OCI-LY1 (cell line): ENCODE results near the gene PTPRM.

Experiments
- H2AFZ ChIP-seq: fragments of 200-600 bp; sonication (generic), shearing (Covaris generic); 2 replicates; pipeline ENCODE4 v1.6.0; 2014; ENCODE audit warnings: antibody characterized with exemption, mild to moderate bottlenecking, low read length
- H3F3A ChIP-seq: fragments of 200-600 bp; sonication (generic), shearing (Covaris generic); 2 replicates; pipeline ENCODE4 v1.6.0; 2014; ENCODE audit warnings: mild to moderate bottlenecking, antibody characterized with exemption, low read length, moderate library complexity; ENCODE audit not compliant: insufficient read depth
- H3K27ac ChIP-seq: fragments of 200-600 bp; sonication (generic); 2 replicates; pipeline ENCODE4 v1.5.1; 2014; ENCODE audit warnings: low read length, mixed run types, mild to moderate bottlenecking, low read depth; ENCODE audit not compliant: poor library complexity, severe bottlenecking
- H3K27me3 ChIP-seq: fragments of 200-600 bp; sonication (generic); 2 replicates; pipeline ENCODE4 v1.6.0; 2014; ENCODE audit warnings: antibody characterized with exemption, mild to moderate bottlenecking, low read length, moderate library complexity; ENCODE audit not compliant: insufficient read depth
- H3K36me3 ChIP-seq: fragments of 200-600 bp; sonication (generic); 2 replicates; pipeline ENCODE4 v1.6.1; 2014; ENCODE audit warnings: mild to moderate bottlenecking, antibody characterized with exemption, low read length, moderate library complexity, mixed read lengths; ENCODE audit not compliant: insufficient read depth
- H3K4me1 ChIP-seq: fragments of 200-600 bp; sonication (generic); 2 replicates; pipeline ENCODE4 v1.5.1; 2014; ENCODE audit warnings: mild to moderate bottlenecking, low read length, moderate library complexity; ENCODE audit not compliant: insufficient read depth, severe bottlenecking
- H3K4me2 ChIP-seq: fragments of 200-600 bp; sonication (generic), shearing (Covaris generic); 2 replicates; pipeline ENCODE4 v1.6.1; 2014; ENCODE audit warnings: low read length
- H3K4me3 ChIP-seq: fragments of 200-600 bp; sonication (generic); 2 replicates; pipeline ENCODE4 v1.5.1; 2014; ENCODE audit warnings: low read length, low read depth, mild to moderate bottlenecking, mixed read lengths; ENCODE audit not compliant: poor library complexity, severe bottlenecking
- H3K79me2 ChIP-seq: fragments of 200-600 bp; shearing (Covaris generic); 2 replicates; pipeline ENCODE4 v1.6.1; 2016; ENCODE audit warnings: mixed run types, low read length, mixed read lengths; ENCODE audit not compliant: insufficient read depth
- H3K9ac ChIP-seq: fragments of 200-600 bp; sonication (generic), shearing (Covaris generic); 2 replicates; pipeline ENCODE4 v1.6.1; 2014; ENCODE audit warnings: mild to moderate bottlenecking, low read length, mixed read lengths
- H3K9me2 ChIP-seq: fragments of 200-600 bp; sonication (generic), shearing (Covaris generic); 2 replicates; pipeline ENCODE4 v1.6.1; 2014; ENCODE audit warnings: low read depth, mild to moderate bottlenecking, low read length, mixed read lengths
- H3K9me3 ChIP-seq: fragments of 200-600 bp; shearing (Covaris generic); 2 replicates; pipeline ENCODE4 v1.6.1; 2014; ENCODE audit warnings: low read length, mixed read lengths
- H4K20me1 ChIP-seq: fragments of 200-600 bp; sonication (generic), shearing (Covaris generic); 2 replicates; pipeline ENCODE4 v1.6.0; 2016; ENCODE audit warnings: mild to moderate bottlenecking, low read length; ENCODE audit not compliant: insufficient read depth
- EZH2 ChIP-seq: fragments of 200-600 bp; sonication (generic), shearing (Covaris generic); IDR thresholded peaks from 2 replicates; pipeline ENCODE4 v1.8.0; 2017; ENCODE audit warnings: borderline replicate concordance, mixed run types, mild to moderate bottlenecking, antibody characterized with exemption, low read length, moderate library complexity, mixed read lengths
- TF ChIP-seq, protein P1 (sequence below): fragments of 200-600 bp; sonication (generic), shearing (Covaris generic); IDR thresholded peaks from 2 replicates; pipeline ENCODE4 v1.5.1; 2017; ENCODE audit warnings: mild to moderate bottlenecking, antibody characterized with exemption, low read length, moderate library complexity, mixed read lengths

Gene PTPRM

DNA sequence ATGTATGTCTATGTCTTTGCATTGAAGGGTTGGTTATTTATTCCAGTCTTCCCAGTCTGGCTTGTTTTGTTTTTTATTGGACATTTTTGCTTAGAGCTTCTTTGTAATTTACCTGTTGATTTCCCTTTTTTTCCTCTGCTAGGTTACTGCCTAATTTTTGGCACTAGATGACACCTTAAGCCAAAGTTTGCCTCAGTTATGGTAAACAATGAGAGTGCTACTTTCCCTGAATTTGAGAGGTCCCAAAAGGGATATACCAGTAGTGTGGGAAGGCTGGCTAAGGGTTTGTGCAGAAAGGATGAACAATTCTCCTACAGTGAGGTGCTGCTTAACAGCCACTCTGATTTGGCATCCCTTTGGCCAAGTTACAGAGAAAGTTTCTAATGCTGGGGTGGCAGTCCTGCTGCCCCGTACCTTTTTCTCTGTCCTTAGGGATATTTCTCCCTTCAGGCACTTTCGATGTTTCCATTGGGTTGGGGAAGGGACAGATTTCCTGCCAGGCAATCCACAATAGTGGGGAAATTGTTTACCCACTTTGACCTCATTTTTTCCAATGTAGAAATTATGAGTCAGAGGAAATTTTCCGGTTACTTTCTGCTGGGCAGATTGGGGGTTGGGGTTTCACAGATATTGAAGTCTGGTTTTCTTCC, 354.9 kb downstream of the PTPRM start:
- no peak overlapping the region for H3K27ac ChIP-seq

DNA sequence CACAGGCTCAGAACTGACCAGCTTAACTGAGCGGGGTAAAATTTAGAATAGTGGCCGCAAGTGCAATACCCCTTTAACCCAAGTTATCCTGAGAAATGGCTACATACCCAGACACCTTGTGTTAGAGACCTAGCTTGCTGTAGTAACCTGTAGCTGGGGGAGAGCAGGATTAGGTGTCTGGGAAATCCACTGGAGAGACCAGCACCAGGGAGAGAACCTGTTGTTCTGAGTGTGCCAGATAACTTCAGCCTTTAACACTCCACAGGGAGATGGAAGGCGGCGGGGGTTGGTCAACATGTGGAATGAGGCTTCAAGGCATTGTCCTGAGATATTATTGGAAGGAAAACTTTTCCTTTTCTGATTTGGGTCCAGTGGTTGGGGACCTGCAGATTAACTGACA, 356.0 kb downstream of the PTPRM start:
- Histone ChIP-seq H3K9ac (no peak overlapping the region), H3K4me1 (no peaks in the 10 kb centered on the region), H2AFZ (no peak overlapping the region), H4K20me1 (no peaks in the 10 kb centered on the region), H3K9me2 (no peaks in the 10 kb centered on the region), H3K4me2 (no peak overlapping the region), H3K9me3 (no peaks in the 10 kb centered on the region), H3K4me3 (no peak overlapping the region), H3F3A (no peaks in the 10 kb centered on the region), H3K27me3 (no peaks in the 10 kb centered on the region), H3K27ac (no peak overlapping the region), H3K36me3 (no peaks in the 10 kb centered on the region), H3K79me2 (no peaks in the 10 kb centered on the region)
- TF ChIP-seq, protein P1, sequence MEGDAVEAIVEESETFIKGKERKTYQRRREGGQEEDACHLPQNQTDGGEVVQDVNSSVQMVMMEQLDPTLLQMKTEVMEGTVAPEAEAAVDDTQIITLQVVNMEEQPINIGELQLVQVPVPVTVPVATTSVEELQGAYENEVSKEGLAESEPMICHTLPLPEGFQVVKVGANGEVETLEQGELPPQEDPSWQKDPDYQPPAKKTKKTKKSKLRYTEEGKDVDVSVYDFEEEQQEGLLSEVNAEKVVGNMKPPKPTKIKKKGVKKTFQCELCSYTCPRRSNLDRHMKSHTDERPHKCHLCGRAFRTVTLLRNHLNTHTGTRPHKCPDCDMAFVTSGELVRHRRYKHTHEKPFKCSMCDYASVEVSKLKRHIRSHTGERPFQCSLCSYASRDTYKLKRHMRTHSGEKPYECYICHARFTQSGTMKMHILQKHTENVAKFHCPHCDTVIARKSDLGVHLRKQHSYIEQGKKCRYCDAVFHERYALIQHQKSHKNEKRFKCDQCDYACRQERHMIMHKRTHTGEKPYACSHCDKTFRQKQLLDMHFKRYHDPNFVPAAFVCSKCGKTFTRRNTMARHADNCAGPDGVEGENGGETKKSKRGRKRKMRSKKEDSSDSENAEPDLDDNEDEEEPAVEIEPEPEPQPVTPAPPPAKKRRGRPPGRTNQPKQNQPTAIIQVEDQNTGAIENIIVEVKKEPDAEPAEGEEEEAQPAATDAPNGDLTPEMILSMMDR, result no peak
- TF ChIP-seq EZH2, result no peak

More for the DNA sequence above, 354.9 kb downstream of the PTPRM start:
- no peak overlapping the region for H3K9ac ChIP-seq
- H3K9me2 ChIP-seq, result no peaks in the 10 kb centered on the region
- H2AFZ ChIP-seq, result no peak overlapping the region
- no peaks in the 10 kb centered on the region for H3K36me3 ChIP-seq
- H3K27me3 ChIP-seq, result no peaks in the 10 kb centered on the region
- no peaks in the 10 kb centered on the region for H3K4me1 ChIP-seq
- no peak overlapping the region for H3K4me3 ChIP-seq
- H3K79me2 ChIP-seq, result no peaks in the 10 kb centered on the region
- no peak overlapping the region for H3K4me2 ChIP-seq
- TF ChIP-seq, protein P1, result no peak
- no peak for TF ChIP-seq EZH2
- no peaks in the 10 kb centered on the region for H3K9me3 ChIP-seq
- H3F3A ChIP-seq, result no peaks in the 10 kb centered on the region
- H4K20me1 ChIP-seq, result no peaks in the 10 kb centered on the region

DNA sequence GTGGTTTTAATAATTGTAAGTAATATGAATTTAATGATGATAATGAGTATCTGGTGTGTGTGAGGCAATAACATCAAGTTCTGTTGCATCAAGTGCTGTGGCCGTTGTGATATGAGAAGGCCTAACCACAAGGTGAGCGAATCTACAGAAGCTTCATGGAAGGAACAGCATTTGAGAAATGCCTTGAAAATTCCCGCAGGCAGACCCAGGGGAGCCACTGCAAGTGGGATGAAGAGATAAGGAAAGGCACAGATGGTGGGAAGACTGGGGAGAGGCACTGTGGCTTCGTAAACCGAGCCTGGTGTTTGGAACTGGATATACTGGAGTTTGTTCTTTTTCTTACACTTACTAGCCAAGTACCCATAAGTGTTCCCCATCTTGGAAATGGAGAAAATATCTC, 357.5 kb downstream of the PTPRM start:
- H3K27ac ChIP-seq, result no peak overlapping the region
- no peak overlapping the region for H3K4me3 ChIP-seq
- H3K79me2 ChIP-seq, result no peaks in the 10 kb centered on the region
- H2AFZ ChIP-seq, result no peak overlapping the region
- H4K20me1 ChIP-seq, result no peaks in the 10 kb centered on the region
- no peaks in the 10 kb centered on the region for H3K36me3 ChIP-seq
- TF ChIP-seq EZH2, result no peak
- TF ChIP-seq, protein P1, result no peak
- H3K9me2 ChIP-seq, result no peaks in the 10 kb centered on the region
- no peaks in the 10 kb centered on the region for H3F3A ChIP-seq
- H3K9me3 ChIP-seq, result no peaks in the 10 kb centered on the region
- no peak overlapping the region for H3K9ac ChIP-seq
- H3K4me2 ChIP-seq, result no peak overlapping the region
- H3K4me1 ChIP-seq, result no peaks in the 10 kb centered on the region
- no peaks in the 10 kb centered on the region for H3K27me3 ChIP-seq
